ENCODE data around the gene PRDM16. TPM values are rescaled to one million over a fixed set of nuclear protein-coding genes. Genes with fewer than 3 reads are reported as not detected.
"Not testable (repeated sequence)": the region's sequence is repeated elsewhere in the genome, so short reads cannot be mapped to it uniquely, and the experiment has no call there.

Gene PRDM16
- total RNA-seq, 4 donors from 2014 or later: 0.26 to 7.7 (median 0.35) TPM; not detected in 1

DNA sequence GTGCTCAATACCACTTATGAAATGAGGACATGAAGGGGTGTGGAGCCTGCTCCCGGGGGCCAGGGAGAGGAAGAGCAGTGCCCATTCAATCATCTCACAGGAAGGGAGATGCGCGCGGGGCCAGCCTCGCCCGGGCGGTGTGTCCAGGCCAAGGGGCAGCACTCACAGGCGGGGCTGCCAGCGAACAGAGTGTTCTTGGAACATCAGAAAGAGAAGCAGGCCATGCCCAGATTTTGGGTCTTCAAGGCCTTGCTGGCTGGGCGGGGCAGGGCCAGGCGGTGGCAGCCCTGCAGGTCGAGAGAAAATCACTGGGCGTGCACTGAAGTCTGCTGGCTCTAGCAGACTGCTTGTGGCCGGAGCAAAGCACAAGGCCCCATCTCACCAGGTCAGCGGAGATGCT is 168.6 kb downstream of the PRDM16 start:
- Histone ChIP-seq H3K4me1 (no peaks in the 10 kb centered on the region), H3K36me3 (no peaks in the 10 kb centered on the region), H3K9me3 (no peaks in the 10 kb centered on the region), H3K27ac (no peak overlapping the region), H3K4me3 (no peak overlapping the region), H3K27me3 (no peaks in the 10 kb centered on the region)
- intact Hi-C loops (cut with DNase I; ENCODE audit: low total_unique reads): no loop called here
- DNase-seq: no peak
- TF ChIP-seq, protein P1, sequence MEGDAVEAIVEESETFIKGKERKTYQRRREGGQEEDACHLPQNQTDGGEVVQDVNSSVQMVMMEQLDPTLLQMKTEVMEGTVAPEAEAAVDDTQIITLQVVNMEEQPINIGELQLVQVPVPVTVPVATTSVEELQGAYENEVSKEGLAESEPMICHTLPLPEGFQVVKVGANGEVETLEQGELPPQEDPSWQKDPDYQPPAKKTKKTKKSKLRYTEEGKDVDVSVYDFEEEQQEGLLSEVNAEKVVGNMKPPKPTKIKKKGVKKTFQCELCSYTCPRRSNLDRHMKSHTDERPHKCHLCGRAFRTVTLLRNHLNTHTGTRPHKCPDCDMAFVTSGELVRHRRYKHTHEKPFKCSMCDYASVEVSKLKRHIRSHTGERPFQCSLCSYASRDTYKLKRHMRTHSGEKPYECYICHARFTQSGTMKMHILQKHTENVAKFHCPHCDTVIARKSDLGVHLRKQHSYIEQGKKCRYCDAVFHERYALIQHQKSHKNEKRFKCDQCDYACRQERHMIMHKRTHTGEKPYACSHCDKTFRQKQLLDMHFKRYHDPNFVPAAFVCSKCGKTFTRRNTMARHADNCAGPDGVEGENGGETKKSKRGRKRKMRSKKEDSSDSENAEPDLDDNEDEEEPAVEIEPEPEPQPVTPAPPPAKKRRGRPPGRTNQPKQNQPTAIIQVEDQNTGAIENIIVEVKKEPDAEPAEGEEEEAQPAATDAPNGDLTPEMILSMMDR (IDR thresholded peaks at IDR 0.05): no peak
- TF ChIP-seq POLR2A (IDR thresholded peaks at IDR 0.05): no peak

DNA sequence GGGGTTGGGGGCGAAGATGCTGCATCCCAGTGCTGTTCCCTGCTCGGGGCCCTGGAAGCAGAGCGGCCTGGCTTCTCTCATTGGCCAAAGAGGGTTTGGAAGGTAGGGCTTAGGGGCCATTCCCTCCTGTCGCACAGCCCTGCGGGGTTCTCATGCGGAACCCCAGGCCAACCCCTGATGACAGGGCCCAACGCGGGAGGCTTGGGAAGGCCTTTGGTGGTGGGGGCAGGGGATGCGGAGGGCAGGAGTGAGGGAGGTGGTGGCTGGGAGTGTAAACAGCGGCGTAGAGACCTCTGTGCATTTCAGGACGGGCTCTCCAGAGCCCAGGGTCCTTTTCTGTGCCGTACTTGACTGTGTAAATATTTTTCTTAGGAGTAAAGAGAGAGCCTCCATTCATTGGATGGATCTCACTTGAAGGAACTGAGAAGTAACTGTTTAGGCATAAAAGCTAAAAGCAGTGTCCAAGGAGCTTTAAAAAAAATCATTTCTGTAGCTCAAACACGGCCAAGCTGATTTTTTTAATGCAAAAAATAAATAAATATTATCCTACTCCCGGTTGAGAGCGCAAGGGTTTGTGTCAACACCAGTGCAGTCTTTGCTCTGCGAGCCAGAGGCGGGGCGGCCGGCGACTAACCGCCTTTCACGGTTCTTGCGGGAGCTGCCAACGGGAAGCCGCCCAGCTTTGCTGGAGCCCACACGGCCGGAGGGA is 169.1 kb downstream of the PRDM16 start:
- no peak overlapping the region for H3K4me3 ChIP-seq
- TF ChIP-seq, protein P1 (IDR thresholded peaks at IDR 0.05): no peak
- no peak for TF ChIP-seq POLR2A (IDR thresholded peaks at IDR 0.05)
- H3K27me3 ChIP-seq: no peaks in the 10 kb centered on the region
- no peak overlapping the region for H3K27ac ChIP-seq
- intact Hi-C loops (cut with DNase I; ENCODE audit: low total_unique reads): no loop called here
- no peaks in the 10 kb centered on the region for H3K4me1 ChIP-seq
- H3K36me3 ChIP-seq: no peaks in the 10 kb centered on the region
- H3K9me3 ChIP-seq: no peaks in the 10 kb centered on the region
- DNase-seq: no peak

DNA sequence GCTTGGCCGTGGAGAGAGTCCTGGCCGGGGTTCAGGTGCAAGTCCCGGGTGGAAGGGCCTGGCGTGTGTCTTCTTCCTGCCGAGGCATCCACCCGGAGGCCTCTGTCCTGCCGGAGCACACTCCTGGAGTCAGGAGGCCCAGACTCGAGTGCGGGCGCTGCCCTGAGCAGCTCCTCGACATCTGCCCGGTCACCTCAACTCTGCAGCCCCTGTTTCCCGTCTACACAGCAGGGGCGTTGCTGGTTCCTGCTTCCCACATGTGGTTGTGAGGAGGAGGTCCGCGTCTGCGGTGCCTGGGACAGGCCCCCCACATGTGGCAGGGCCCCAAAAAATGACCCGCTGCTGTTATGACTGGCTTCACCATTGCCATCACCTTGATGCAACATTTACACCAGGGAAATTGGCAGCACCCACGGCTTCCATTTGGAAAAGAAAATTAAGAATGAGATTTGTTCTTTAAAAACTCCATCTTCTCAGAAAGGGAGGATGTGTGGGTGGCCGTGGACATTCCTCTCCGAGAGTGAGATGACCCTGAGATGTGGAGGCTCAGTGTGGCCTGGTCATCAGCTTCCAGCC is 169.8 kb downstream of the PRDM16 start:
- intact Hi-C loops (cut with DNase I; ENCODE audit: low total_unique reads): no loop called here
- Histone ChIP-seq H3K36me3 (no peaks in the 10 kb centered on the region), H3K27ac (no peak overlapping the region), H3K4me3 (no peak overlapping the region), H3K27me3 (no peaks in the 10 kb centered on the region), H3K9me3 (no peaks in the 10 kb centered on the region), H3K4me1 (no peaks in the 10 kb centered on the region)
- TF ChIP-seq, protein P1 (IDR thresholded peaks at IDR 0.05): no peak
- TF ChIP-seq POLR2A (IDR thresholded peaks at IDR 0.05): no peak
- no peak for DNase-seq

- intact Hi-C loops (cut with DNase I; ENCODE audit: low total_unique reads); H3K27ac ChIP-seq; H3K4me1 ChIP-seq: not testable (repeated sequence)
Measured at GRCh38 chr1:3239991-3240390, 171.0 kb downstream of the PRDM16 start.

DNA sequence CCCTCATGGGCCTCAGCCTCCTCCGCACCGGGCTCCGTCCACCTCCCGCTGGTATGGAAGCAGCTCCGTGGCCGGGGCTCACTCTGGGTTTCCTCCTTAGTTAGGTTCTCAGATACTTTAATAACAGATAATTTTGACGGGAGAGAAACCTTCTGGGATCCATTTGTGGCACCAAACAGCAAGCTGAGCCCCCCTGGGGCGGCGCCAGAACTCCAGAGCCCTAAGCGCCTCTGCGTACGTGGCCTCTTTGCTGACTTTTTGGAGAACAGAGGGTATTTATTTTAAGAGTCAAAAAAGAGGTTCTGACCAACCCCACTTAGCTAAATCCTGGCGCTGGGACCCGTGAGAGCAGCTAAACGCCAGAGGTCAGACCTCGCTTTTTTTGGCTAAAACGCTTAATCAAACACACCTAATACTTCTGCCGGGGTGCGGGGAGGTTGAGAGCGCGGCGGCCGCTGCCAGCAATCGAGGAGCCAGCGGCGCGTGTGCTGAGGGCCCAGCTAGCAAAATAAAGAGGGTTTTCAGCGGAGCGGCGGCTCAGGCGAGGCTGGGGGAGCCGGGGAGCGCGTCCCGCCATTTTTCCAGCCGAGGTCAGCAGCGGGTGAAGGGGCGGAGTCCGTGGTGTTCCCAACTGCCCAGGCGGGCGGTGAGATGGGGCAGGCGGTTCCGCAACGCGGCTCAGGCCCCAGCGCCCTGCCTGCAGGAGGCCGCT is 171.7 kb downstream of the PRDM16 start:
- Histone ChIP-seq H3K27me3 (no peaks in the 10 kb centered on the region), H3K36me3 (no peaks in the 10 kb centered on the region), H3K27ac (no peak overlapping the region), H3K9me3 (no peaks in the 10 kb centered on the region), H3K4me3 (no peak overlapping the region), H3K4me1 (no peaks in the 10 kb centered on the region)
- TF ChIP-seq, protein P1 (IDR thresholded peaks at IDR 0.05): no peak
- no peak for TF ChIP-seq POLR2A (IDR thresholded peaks at IDR 0.05)
- no peak for DNase-seq
- intact Hi-C loops (cut with DNase I; ENCODE audit: low total_unique reads): no loop called here

More at GRCh38 chr1:3239991-3240390, 171.0 kb downstream of the PRDM16 start:
- not testable (repeated sequence) for H3K36me3 ChIP-seq, H3K9me3 ChIP-seq, H3K4me3 ChIP-seq, DNase-seq, H3K27me3 ChIP-seq

All from uterus (tissue), 4 donors.